GM23338 (cell line): ENCODE data around the gene WWOX. TPM values are rescaled to one million over a fixed set of nuclear protein-coding genes. Genes with fewer than 3 reads are reported as not detected.

Experiments used
- ATAC-seq: fragments of 200-7000 bp; cut with Tn5 transposase; 3 replicates; pipeline ENCODE4 v1.9.1; 2020
- DNase-seq: peaks from one replicate; pipeline ENCODE4 v3.0.0-alpha.2; 2015; ENCODE audit warnings: low spot score
- H2AFZ ChIP-seq: fragments of 200-600 bp; sonication (generic); 2 replicates; pipeline ENCODE4 v1.8.0; 2016; ENCODE audit warnings: antibody characterized with exemption, mild to moderate bottlenecking, moderate library complexity
- H3F3A ChIP-seq: fragments of 200-600 bp; sonication (generic); replicated peaks from 2 replicates; pipeline ENCODE4 v1.8.0; 2017; ENCODE audit warnings: antibody characterized with exemption, mixed run types, low read depth
- H3K27ac ChIP-seq: fragments of 200-600 bp; sonication (generic); 2 replicates; pipeline ENCODE4 v1.6.1; 2016; ENCODE audit warnings: low read depth
- H3K27me3 ChIP-seq: fragments of 200-600 bp; sonication (generic); 2 replicates; pipeline ENCODE4 v1.8.0; 2016; ENCODE audit warnings: mild to moderate bottlenecking, mixed run types, moderate library complexity; ENCODE audit not compliant: insufficient read depth
- H3K36me3 ChIP-seq: fragments of 200-600 bp; sonication (generic); 2 replicates; pipeline ENCODE4 v1.8.0; 2016; ENCODE audit warnings: mild to moderate bottlenecking; ENCODE audit not compliant: insufficient read depth
- H3K4me1 ChIP-seq: fragments of 200-600 bp; sonication (generic); 2 replicates; pipeline ENCODE4 v1.8.0; 2016; ENCODE audit warnings: mild to moderate bottlenecking, moderate library complexity; ENCODE audit not compliant: insufficient read depth
- H3K4me2 ChIP-seq: fragments of 200-600 bp; sonication (generic); 2 replicates; pipeline ENCODE4 v1.7.1; 2017; ENCODE audit warnings: mixed run types
- H3K4me3 ChIP-seq: fragments of 200-600 bp; sonication (generic); 2 replicates; pipeline ENCODE4 v1.6.1; 2016; ENCODE audit warnings: mixed run types
- H3K79me2 ChIP-seq: fragments of 200-600 bp; sonication (generic); replicated peaks from 2 replicates; pipeline ENCODE4 v1.8.0; 2017; ENCODE audit warnings: mild to moderate bottlenecking; ENCODE audit not compliant: insufficient read depth
- H3K9me2 ChIP-seq: fragments of 200-600 bp; sonication (generic); 2 replicates; pipeline ENCODE4 v1.8.0; 2017; ENCODE audit not compliant: insufficient read depth
- H4K20me1 ChIP-seq: fragments of 200-600 bp; sonication (generic); replicated peaks from 2 replicates; pipeline ENCODE4 v1.8.0; 2017; ENCODE audit warnings: mild to moderate bottlenecking; ENCODE audit not compliant: insufficient read depth
- H3K27ac Mint-ChIP-seq: 2 replicates; pipeline ENCODE4 v1.8.0; 2020; ENCODE audit warnings: inconsistent platforms, mild to moderate bottlenecking, moderate library complexity, mixed read lengths
- H3K27me3 Mint-ChIP-seq: 3 replicates; pipeline ENCODE4 v1.8.0; 2022; ENCODE audit warnings: low read depth, mild to moderate bottlenecking, moderate library complexity, mixed read lengths, inconsistent platforms; ENCODE audit not compliant: insufficient read depth, poor library complexity
- H3K36me3 Mint-ChIP-seq: 3 replicates; pipeline ENCODE4 v1.8.0; 2021; ENCODE audit warnings: low read depth, mild to moderate bottlenecking, inconsistent platforms, moderate library complexity, mixed read lengths
- H3K4me1 Mint-ChIP-seq: 3 replicates; pipeline ENCODE4 v1.8.0; 2020; ENCODE audit warnings: mild to moderate bottlenecking, inconsistent platforms, mixed read lengths
- H3K4me3 Mint-ChIP-seq: 3 replicates; pipeline ENCODE4 v1.8.0; 2021; ENCODE audit warnings: moderate library complexity, mild to moderate bottlenecking, inconsistent platforms, mixed read lengths
- H3K9me3 Mint-ChIP-seq: 3 replicates; pipeline ENCODE4 v1.8.0; 2020; ENCODE audit warnings: moderate library complexity, mild to moderate bottlenecking, inconsistent platforms, mixed read lengths
- CREB1 ChIP-seq: fragments of 250-450 bp; sonication (Bioruptor Pico); IDR thresholded peaks from 2 replicates; pipeline ENCODE4 v1.5.0; 2020; ENCODE audit warnings: low read depth, mild to moderate bottlenecking, moderate library complexity
- CTCF ChIP-seq, 2 experiments: fragments of 200-600 bp in 1 of 2; sonication (generic) in 1 of 2; conservative IDR thresholded peaks; 2 replicates each; pipeline versions ENCODE4 v1.5.1 to v1.6.1; 2016 to 2017; ENCODE audit warnings: antibody characterized with exemption in 2 of 2, low read depth in 2 of 2, mild to moderate bottlenecking in 2 of 2, moderate library complexity in 1 of 2
- ETS1 ChIP-seq: IDR thresholded peaks from 2 replicates; pipeline ENCODE4 v1.6.1; 2016; ENCODE audit warnings: antibody characterized with exemption
- EZH2 ChIP-seq: fragments of 200-600 bp; sonication (generic); IDR thresholded peaks from one replicate; pipeline ENCODE4 v1.8.0; 2017; ENCODE audit warnings: antibody characterized with exemption, mild to moderate bottlenecking, low read depth; ENCODE audit not compliant: unreplicated experiment
- EZH2phosphoT487 ChIP-seq: fragments of 200-600 bp; sonication (generic); IDR thresholded peaks from one replicate; pipeline ENCODE4 v1.8.1; 2018; ENCODE audit warnings: antibody characterized with exemption; ENCODE audit not compliant: unreplicated experiment
- JUNB ChIP-seq: IDR thresholded peaks from one replicate; pipeline ENCODE4 v1.6.1; 2016; ENCODE audit warnings: antibody characterized with exemption; ENCODE audit not compliant: unreplicated experiment
- NANOG ChIP-seq: IDR thresholded peaks from 2 replicates; pipeline ENCODE4 v1.6.1; 2016; ENCODE audit warnings: antibody characterized with exemption, borderline replicate concordance
- POLR2AphosphoS5 ChIP-seq: IDR thresholded peaks from 2 replicates; pipeline ENCODE4 v1.6.1; 2016; ENCODE audit warnings: antibody characterized with exemption, low read depth
- REST ChIP-seq: IDR thresholded peaks from one replicate; pipeline ENCODE4 v1.6.1; 2018; ENCODE audit warnings: antibody characterized with exemption; ENCODE audit not compliant: unreplicated experiment
- STAT1 ChIP-seq: IDR thresholded peaks from one replicate; pipeline ENCODE4 v1.6.1; 2016; ENCODE audit warnings: antibody characterized with exemption; ENCODE audit not compliant: unreplicated experiment
- ZNF114 ChIP-seq: fragments of 250-450 bp; sonication (Bioruptor Pico); IDR thresholded peaks from 2 replicates; pipeline ENCODE4 v1.5.0; 2020; ENCODE audit warnings: mild to moderate bottlenecking, moderate library complexity
- ZNF331 ChIP-seq: fragments of 250-450 bp; sonication (Bioruptor Pico); IDR thresholded peaks from 2 replicates; pipeline ENCODE4 v1.5.0; 2020; ENCODE audit warnings: low read depth, mild to moderate bottlenecking, moderate library complexity
- polyA plus RNA-seq: library from polyadenylated mRNA; unstranded; fragments of >200 nt; fragmentation: Nextera tagmentation; extraction: Ambion mirVana; gene quantifications from 2 replicates; pipeline ENCODE4 v1.2.1, GENCODE V29; 2016
- total RNA-seq: library from RNA; depleted of rRNA; stranded (reverse); fragments of >200 nt; shearing (Covaris generic); gene quantifications from 2 replicates; pipeline ENCODE4 v1.2.3, GENCODE V29; 2014
- TF ChIP-seq, protein P1 (sequence below): fragments of 250-450 bp; sonication (Bioruptor Pico); IDR thresholded peaks from 2 replicates; pipeline ENCODE4 v1.5.0; 2020; ENCODE audit warnings: mild to moderate bottlenecking, moderate library complexity

The WWOX gene
- total and polyA plus RNA-seq, 2 experiments from 2014 or later: 10.0 to 19.3 TPM

- no peaks in the 10 kb centered on the region for H3K79me2 ChIP-seq
- H3K4me3 ChIP-seq: no peak overlapping the region
- no peak overlapping the region for H3K27ac Mint-ChIP-seq
- no peaks in the 10 kb centered on the region; the same call in 1 of the 3 replicates for H3K9me3 Mint-ChIP-seq
- TF ChIP-seq CTCF (conservative IDR thresholded peaks at IDR 0.05; ENCODE audit: low read depth in 2 of 2) (no peak), REST (no peak), NANOG (no peak), ETS1 (no peak), POLR2AphosphoS5 (no peak), ZNF114 (CRISPR knock-in tag) (no peak), EZH2 (no peak), ZNF331 (no peak), STAT1 (no peak), JUNB (no peak), EZH2phosphoT487 (no peak), CREB1 (no peak)
- TF ChIP-seq, protein P1, sequence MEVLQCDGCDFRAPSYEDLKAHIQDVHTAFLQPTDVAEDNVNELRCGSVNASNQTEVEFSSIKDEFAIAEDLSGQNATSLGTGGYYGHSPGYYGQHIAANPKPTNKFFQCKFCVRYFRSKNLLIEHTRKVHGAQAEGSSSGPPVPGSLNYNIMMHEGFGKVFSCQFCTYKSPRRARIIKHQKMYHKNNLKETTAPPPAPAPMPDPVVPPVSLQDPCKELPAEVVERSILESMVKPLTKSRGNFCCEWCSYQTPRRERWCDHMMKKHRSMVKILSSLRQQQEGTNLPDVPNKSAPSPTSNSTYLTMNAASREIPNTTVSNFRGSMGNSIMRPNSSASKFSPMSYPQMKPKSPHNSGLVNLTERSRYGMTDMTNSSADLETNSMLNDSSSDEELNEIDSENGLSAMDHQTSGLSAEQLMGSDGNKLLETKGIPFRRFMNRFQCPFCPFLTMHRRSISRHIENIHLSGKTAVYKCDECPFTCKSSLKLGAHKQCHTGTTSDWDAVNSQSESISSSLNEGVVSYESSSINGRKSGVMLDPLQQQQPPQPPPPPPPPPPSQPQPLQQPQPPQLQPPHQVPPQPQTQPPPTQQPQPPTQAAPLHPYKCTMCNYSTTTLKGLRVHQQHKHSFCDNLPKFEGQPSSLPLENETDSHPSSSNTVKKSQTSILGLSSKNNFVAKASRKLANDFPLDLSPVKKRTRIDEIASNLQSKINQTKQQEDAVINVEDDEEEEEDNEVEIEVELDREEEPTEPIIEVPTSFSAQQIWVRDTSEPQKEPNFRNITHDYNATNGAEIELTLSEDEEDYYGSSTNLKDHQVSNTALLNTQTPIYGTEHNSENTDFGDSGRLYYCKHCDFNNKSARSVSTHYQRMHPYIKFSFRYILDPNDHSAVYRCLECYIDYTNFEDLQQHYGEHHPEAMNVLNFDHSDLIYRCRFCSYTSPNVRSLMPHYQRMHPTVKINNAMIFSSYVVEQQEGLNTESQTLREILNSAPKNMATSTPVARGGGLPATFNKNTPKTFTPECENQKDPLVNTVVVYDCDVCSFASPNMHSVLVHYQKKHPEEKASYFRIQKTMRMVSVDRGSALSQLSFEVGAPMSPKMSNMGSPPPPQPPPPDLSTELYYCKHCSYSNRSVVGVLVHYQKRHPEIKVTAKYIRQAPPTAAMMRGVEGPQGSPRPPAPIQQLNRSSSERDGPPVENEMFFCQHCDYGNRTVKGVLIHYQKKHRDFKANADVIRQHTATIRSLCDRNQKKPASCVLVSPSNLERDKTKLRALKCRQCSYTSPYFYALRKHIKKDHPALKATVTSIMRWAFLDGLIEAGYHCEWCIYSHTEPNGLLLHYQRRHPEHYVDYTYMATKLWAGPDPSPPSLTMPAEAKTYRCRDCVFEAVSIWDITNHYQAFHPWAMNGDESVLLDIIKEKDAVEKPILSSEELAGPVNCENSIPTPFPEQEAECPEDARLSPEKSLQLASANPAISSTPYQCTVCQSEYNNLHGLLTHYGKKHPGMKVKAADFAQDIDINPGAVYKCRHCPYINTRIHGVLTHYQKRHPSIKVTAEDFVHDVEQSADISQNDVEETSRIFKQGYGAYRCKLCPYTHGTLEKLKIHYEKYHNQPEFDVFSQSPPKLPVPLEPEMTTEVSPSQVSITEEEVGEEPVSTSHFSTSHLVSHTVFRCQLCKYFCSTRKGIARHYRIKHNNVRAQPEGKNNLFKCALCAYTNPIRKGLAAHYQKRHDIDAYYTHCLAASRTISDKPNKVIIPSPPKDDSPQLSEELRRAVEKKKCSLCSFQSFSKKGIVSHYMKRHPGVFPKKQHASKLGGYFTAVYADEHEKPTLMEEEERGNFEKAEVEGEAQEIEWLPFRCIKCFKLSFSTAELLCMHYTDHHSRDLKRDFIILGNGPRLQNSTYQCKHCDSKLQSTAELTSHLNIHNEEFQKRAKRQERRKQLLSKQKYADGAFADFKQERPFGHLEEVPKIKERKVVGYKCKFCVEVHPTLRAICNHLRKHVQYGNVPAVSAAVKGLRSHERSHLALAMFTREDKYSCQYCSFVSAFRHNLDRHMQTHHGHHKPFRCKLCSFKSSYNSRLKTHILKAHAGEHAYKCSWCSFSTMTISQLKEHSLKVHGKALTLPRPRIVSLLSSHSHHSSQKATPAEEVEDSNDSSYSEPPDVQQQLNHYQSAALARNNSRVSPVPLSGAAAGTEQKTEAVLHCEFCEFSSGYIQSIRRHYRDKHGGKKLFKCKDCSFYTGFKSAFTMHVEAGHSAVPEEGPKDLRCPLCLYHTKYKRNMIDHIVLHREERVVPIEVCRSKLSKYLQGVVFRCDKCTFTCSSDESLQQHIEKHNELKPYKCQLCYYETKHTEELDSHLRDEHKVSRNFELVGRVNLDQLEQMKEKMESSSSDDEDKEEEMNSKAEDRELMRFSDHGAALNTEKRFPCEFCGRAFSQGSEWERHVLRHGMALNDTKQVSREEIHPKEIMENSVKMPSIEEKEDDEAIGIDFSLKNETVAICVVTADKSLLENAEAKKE: no peak
- peaks cover 13% of the 10 kb centered on the region for H3K4me1 Mint-ChIP-seq
- no peaks in the 10 kb centered on the region for H4K20me1 ChIP-seq
- H2AFZ ChIP-seq: no peak overlapping the region
- H3F3A ChIP-seq: no peaks in the 10 kb centered on the region
- ATAC-seq (no peak), DNase-seq (no peak)
- H3K9me2 ChIP-seq: no peaks in the 10 kb centered on the region; the same call in 1 of the 2 replicates
- H3K36me3 ChIP-seq: no peaks in the 10 kb centered on the region
- no peak overlapping the region for H3K4me2 ChIP-seq
- no peaks in the 10 kb centered on the region for H3K27me3 Mint-ChIP-seq
- H3K36me3 Mint-ChIP-seq: no peaks in the 10 kb centered on the region; the same call in 2 of the 3 replicates
- no peak overlapping the region for H3K27ac ChIP-seq
- H3K27me3 ChIP-seq: no peaks in the 10 kb centered on the region
- no peak overlapping the region for H3K4me3 Mint-ChIP-seq
- H3K4me1 ChIP-seq: peaks cover 15% of the 10 kb centered on the region
Measured at GRCh38 chr16:78829280-78829679, 729.8 kb downstream of the WWOX start.
